Suprapubic skin (tissue), 4 donors: ENCODE data around the gene MRPL32. TPM values are rescaled to one million over a fixed set of nuclear protein-coding genes. Genes with fewer than 3 reads are reported as not detected.

ENCODE experiments used
- DNase-seq, 2 donors: peaks; one replicate each; pipeline ENCODE4 v3.0.0-alpha.2; 2019; ENCODE audit warnings: low spot score in 2 of 2
- H3K27ac ChIP-seq: fragments of 200-600 bp; sonication (generic); one replicate; pipeline ENCODE4 v1.5.1; 2019
- H3K27me3 ChIP-seq: fragments of 200-600 bp; sonication (generic); one replicate; pipeline ENCODE4 v1.5.1; 2019
- H3K36me3 ChIP-seq: fragments of 200-600 bp; sonication (generic); one replicate; pipeline ENCODE4 v1.5.1; 2019
- H3K4me1 ChIP-seq: fragments of 200-600 bp; sonication (generic); one replicate; pipeline ENCODE4 v1.5.1; 2019
- H3K4me3 ChIP-seq: fragments of 200-600 bp; sonication (generic); one replicate; pipeline ENCODE4 v1.5.1; 2019; ENCODE audit warnings: mild to moderate bottlenecking
- H3K9me3 ChIP-seq: fragments of 200-600 bp; sonication (generic); one replicate; pipeline ENCODE4 v1.5.1; 2019
- CTCF ChIP-seq, 2 donors: fragments of 200-600 bp in 1 of 2; fragments of 450-650 bp in 1 of 2; sonication (generic) in 1 of 2; IDR thresholded peaks; one replicate each; pipeline ENCODE4 v1.5.1; 2016 to 2019; ENCODE audit warnings: antibody characterized with exemption in 2 of 2, mild to moderate bottlenecking in 1 of 2, moderate library complexity in 1 of 2
- EP300 ChIP-seq: sonication (generic); formaldehyde crosslinking; IDR thresholded peaks from one replicate; pipeline ENCODE4 v1.6.1; 2017; ENCODE audit warnings: antibody characterized with exemption
- POLR2A ChIP-seq, 2 donors: fragments of 450-650 bp; IDR thresholded peaks; one replicate each; pipeline ENCODE4 v1.6.1; 2017; ENCODE audit warnings: antibody characterized with exemption in 2 of 2, mild to moderate bottlenecking in 2 of 2, moderate library complexity in 2 of 2
- POLR2AphosphoS5 ChIP-seq, 3 donors: sonication (generic); formaldehyde crosslinking; IDR thresholded peaks; one replicate each; pipeline ENCODE4 v1.6.1; 2017; ENCODE audit warnings: antibody characterized with exemption in 3 of 3
- WGBS: methylation state at CpG from one replicate; pipeline ENCODE4 v1.1.5; 2018; 5-methylcytosine and 5-hydroxymethylcytosine counted together
- total RNA-seq, 4 donors: library from RNA; depleted of rRNA; stranded (reverse); fragments of >200 nt; gene quantifications; one replicate each; pipeline ENCODE4 v1.1.0, GENCODE V29; 2016

Gene MRPL32
- total RNA-seq, 4 donors from 2014 or later: 32.9 to 47.2 (median 35.9) TPM

DNA sequence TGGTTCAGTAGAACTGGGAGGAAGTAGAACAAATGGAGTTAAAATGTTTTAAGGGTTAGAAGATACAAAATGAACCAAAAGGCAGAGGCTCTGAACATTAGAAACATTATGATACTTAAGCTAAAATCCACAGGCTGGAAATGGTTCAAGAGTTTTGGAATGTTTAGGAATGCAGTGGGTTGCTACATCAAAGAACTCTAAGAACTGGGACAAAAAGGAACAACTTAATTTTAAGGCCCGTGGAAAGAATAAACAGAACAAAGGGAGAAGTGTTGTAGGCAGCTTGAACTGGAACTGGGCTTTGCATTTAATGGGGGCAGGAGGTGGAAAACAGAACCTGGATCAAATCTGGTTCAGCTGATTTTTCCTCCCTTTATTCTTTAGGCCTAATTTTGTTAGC is 16.8 kb upstream of the MRPL32 start:
- no peak for TF ChIP-seq EP300
- no peak for TF ChIP-seq POLR2AphosphoS5 (IDR thresholded peaks at IDR 0.05)
- TF ChIP-seq CTCF (IDR thresholded peaks at IDR 0.05): no peak
- TF ChIP-seq POLR2A (IDR thresholded peaks at IDR 0.05): no peak
- Histone ChIP-seq H3K27ac (no peak overlapping the region), H3K4me1 (peaks cover 17% of the 10 kb centered on the region), H3K27me3 (no peaks in the 10 kb centered on the region), H3K9me3 (no peaks in the 10 kb centered on the region), H3K36me3 (peaks cover 40% of the 10 kb centered on the region), H3K4me3 (no peak overlapping the region)
- WGBS: 42% methylated on average over 1 of the region's 1 CpG
- DNase-seq: no peak

GRCh38 chr7:42922017-42922753 is 10.0 kb upstream of the MRPL32 start:
- Histone ChIP-seq H3K36me3 (peaks cover 86% of the 10 kb centered on the region), H3K27ac (no peak overlapping the region), H3K27me3 (no peaks in the 10 kb centered on the region), H3K4me3 (no peak overlapping the region), H3K4me1 (no peaks in the 10 kb centered on the region), H3K9me3 (no peaks in the 10 kb centered on the region)
- 94% methylated on average over 3 of the region's 3 CpGs for WGBS
- TF ChIP-seq POLR2AphosphoS5 (IDR thresholded peaks at IDR 0.05) (no peak), EP300 (no peak), POLR2A (IDR thresholded peaks at IDR 0.05) (no peak), CTCF (IDR thresholded peaks at IDR 0.05) (no peak)
- DNase-seq: no peak

GRCh38 chr7:42924223-42924838 is 7.8 kb upstream of the MRPL32 start:
- Histone ChIP-seq H3K9me3 (no peaks in the 10 kb centered on the region), H3K4me3 (no peak overlapping the region), H3K36me3 (peaks cover 68% of the 10 kb centered on the region), H3K27ac (no peak overlapping the region), H3K27me3 (no peaks in the 10 kb centered on the region), H3K4me1 (peaks cover 14% of the 10 kb centered on the region)
- DNase-seq: no peak
- no peak for TF ChIP-seq POLR2AphosphoS5 (IDR thresholded peaks at IDR 0.05)
- no peak for TF ChIP-seq CTCF (IDR thresholded peaks at IDR 0.05)
- no peak for TF ChIP-seq EP300
- TF ChIP-seq POLR2A (IDR thresholded peaks at IDR 0.05): no peak
- WGBS: 96% methylated on average over 5 of the region's 5 CpGs

DNA sequence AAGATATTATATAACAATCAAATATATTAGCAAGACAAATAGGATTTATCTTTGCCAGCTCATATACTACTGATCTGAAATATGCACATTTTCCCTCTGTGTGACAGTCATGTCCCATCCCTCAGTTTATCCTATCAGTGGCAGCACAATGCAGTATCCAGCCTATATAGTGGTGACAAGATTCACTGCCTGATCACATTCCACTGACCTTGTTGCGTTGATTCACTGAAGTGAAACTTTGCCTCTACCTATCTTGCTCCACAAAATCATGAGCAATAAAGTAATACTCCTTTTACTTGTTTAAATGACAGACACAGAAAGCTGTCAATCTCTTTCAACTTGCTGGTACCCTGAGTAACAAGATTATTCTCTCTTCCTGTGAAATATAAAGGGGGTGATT is 6.5 kb upstream of the MRPL32 start:
- 88% methylated on average over 1 of the region's 1 CpG for WGBS
- Histone ChIP-seq H3K27ac (no peak overlapping the region), H3K4me3 (no peak overlapping the region), H3K9me3 (no peaks in the 10 kb centered on the region), H3K27me3 (no peaks in the 10 kb centered on the region), H3K36me3 (peaks cover 57% of the 10 kb centered on the region), H3K4me1 (peaks cover 27% of the 10 kb centered on the region)
- no peak for DNase-seq
- TF ChIP-seq EP300: no peak
- no peak for TF ChIP-seq POLR2A (IDR thresholded peaks at IDR 0.05)
- no peak for TF ChIP-seq CTCF (IDR thresholded peaks at IDR 0.05)
- TF ChIP-seq POLR2AphosphoS5 (IDR thresholded peaks at IDR 0.05): no peak

DNA sequence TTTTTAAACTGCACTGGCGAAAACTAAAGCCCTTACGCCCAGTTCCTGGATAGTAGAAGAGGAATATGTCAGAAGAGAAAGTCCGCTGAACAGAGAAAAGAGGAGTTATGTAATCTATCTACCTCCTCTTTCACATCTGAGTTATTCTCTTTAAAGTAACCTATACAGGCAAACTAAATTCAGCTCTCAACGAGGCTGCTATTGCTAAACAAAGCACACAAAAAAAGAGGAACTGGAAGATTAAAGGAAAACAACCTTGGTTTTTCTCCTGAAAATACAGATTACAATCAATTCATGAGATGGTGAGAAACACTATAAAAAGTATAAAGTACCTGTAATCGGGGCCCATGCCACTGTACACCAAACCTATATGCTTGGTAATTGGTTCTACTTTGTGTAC is 6.0 kb upstream of the MRPL32 start:
- H3K36me3 ChIP-seq: peaks cover 51% of the 10 kb centered on the region
- 84% methylated on average over 5 of the region's 5 CpGs for WGBS
- H3K4me3 ChIP-seq: no peak overlapping the region
- H3K9me3 ChIP-seq: no peaks in the 10 kb centered on the region
- peaks cover 33% of the 10 kb centered on the region for H3K4me1 ChIP-seq
- no peaks in the 10 kb centered on the region for H3K27me3 ChIP-seq
- TF ChIP-seq EP300 (no peak), POLR2AphosphoS5 (IDR thresholded peaks at IDR 0.05) (no peak), POLR2A (IDR thresholded peaks at IDR 0.05) (no peak), CTCF (IDR thresholded peaks at IDR 0.05) (no peak)
- no peak for DNase-seq
- no peak overlapping the region for H3K27ac ChIP-seq
